Measurements from ENCODE around the gene PMEPA1.
A peak's percentile ranks its signal among the peaks of the same experiment; 100 is the strongest.

Gene PMEPA1

DNA sequence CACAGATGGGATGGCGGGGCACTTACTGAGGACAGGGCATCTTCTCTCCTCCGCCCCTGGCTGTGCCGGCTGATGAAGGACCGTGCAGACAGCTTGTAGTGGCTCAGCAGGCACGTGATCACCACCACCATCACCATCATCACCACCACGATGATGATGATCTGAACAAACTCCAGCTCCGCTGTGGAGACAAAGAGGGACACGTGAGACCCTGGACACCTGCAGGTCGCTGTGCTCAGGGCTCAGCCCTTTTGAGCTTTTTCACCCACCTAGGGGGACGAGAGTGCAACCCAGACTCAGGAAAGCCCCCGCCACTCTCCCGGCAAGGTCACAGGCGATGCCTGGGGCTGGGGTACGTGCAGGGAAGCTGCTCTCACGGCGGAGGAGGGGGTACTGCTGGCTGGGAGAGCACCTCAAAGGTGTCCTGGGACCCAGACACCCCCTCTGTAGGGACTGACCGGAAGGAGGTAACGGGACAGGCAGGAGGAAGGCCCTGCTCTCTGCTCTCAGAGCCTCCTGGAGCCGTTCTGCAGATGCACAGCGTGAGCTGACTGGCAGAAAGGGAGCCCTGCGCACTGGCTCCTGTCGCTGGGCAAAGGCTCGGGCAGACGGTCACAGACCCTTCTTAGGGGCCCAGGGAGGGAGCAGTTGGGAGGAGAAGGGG, 50.2 kb downstream of the PMEPA1 start:
- DNase-seq = no peak

DNA sequence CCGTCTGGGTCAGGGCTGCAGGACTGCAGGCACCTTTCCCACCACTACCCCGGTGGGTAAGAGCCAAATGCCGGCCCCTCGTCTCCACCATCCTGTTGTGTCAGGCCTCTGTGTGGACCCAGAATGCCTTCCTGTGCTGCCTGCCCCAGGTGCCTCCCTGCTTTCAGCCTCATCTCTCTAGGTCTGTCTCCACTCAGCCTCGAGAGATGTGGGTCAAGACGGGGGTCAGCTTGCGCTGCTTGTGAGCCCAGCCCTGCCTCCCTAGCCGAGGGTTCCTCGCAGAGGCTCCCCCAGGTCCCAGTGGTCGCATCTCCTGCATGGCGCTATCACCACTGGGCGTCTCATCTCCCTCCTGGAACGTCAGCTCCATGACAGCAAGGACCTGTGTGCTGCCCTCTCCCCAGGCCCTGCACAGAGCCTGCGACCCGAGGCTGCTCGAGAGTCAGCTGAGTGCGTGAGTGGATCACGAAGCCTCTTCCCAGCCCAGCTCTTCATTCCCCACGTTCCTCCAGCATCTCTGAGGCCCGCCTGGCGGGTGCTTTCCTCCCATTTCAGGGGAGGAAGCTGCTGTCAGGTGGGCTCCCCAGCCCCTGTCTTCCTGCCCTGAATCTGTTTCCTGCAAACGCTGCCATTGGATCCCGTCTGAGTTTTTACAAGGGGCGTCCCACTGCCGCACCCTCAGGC, 50.8 kb downstream of the PMEPA1 start:
- DNase-seq = no peak

DNA sequence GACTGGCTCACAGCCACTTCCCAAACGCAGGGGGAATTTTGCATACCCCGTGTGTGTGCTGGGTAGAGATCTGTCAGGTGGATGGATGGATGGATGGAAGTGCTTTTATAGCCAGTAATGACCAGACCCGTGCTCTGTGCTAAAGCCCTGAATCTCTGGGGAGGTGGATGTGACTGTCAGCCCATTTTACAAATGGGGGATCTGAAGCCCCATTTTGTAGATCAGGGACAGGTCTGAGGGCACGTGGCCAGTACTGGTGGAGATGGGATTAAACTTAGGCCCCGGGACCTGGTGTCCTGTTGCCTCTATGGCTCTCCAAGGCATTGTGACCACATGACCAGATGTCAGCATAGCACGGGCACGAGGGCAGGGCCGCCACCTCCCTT, 51.4 kb downstream of the PMEPA1 start:
- no peak for DNase-seq

DNA sequence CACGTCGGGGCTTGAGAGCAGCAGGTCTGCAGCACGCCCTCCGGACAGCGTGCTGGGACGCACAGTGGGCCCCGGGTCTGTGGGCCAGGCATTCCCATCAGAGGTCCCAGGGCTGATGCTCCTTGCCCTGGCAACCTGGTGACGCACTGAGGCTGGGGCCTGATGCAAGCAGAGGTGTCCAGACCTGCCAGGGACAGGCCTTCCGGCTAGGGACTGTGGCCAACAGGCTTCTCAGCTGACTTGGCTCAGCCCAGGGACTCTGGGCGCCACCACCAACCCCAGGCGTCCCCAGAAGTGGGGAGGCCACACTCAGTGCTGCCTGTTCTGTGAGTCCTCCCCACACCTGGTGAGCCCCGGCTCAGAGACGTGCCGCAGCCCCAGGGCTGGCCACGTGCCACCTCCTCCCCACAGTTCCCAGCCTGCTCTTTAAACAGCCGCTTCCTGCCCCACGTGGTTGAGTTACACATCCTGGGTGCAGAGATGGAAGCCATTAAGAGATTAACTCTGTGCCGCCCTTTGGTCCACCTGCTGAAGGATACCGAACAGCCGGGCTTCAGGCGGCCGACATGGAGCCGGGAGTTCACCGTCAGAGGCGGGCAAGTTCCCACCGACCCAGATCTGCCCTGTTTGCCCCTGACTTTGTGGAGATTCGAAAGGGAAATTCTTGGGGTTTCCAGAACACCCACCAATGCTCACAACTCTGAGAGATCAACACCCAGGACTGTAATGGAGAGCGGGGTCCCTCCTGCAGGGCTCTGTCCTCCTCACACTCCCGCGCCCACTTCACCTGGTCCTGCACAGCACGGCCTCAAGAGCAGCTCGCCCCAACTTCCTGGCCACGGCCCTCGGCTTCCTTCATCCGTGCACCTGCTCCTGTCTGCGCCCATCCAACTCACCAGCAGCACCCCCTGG, 52.0 kb downstream of the PMEPA1 start:
- DNase-seq = no peak

DNA sequence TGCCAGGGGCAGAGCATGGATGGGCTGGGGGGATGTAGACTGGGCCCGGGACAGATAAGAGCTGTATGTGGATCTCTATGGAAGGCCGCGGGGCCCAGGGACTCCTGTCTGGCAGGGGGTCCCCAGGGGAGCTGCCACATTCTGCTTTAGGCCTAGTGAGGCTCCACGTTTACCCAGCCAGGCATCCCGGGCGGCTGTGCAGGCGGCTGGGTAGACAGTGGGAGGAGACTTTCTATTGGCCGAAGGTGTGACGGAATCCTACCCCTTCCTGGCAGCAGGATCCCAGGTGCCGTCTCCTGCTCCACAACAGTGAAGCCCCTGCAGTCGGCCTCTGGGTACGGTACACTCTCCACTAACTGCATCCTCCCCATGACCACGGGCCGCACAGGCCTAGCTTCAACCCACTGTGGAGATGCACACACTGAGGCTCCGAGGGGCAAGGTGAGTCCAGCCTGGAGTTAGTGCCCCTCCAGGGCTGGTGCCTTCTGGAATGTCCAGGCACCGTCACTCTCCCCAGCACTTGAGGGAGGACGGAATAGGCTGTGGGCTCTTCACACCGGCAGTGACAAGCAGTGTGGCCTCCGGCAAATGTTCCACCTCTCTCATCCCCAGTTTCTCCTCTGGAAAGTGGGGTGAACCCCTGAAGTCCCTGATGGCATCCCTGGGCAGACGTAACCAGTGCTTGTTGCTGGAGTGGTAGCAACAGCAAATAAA, 52.8 kb downstream of the PMEPA1 start:
- DNase-seq = no peak

DNA sequence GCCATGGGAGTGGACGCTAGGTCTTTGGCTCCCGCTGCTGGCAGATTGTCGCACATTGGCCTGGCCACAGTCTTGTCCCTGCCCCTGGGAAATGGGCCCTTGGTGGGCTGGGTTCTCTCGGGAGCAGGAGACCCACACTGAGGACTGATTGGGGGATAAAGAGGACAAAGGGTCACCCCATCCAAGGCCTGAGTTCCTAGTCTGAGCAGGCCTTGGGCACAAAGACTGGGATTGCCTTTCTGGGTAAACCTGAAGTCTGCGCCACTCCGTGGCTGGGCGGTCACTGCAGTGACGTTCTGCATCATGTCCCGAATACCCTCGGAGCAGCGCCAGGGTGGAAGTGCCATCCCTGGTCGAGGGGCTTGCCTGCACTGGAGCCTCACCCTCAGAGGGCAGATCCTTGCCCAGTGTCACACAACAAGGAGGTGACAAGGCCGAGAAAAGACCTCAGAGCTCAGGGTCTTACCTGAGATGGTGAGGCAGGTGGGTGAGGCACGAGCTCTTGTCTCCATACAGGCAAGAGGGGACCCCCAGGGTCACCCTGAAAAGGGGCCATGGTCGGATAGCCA, 53.5 kb downstream of the PMEPA1 start:
- DNase-seq = no peak

DNA sequence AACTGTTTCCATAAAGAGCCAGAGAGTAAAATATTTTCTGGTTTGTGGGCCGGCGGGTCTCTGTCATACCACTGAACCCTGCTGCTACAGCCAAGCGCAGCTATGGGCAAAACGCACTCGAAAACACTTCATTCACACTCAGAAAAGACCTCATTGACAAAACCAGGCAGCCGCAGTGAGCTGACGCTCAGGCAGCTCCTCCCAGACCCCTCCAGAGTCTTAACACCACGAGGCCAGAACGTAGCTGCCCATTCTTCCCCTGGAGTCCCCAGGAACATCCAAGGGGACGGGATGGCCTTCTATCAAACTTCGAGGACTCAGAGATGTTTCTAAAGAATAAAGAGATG, 54.0 kb downstream of the PMEPA1 start:
- DNase-seq = no peak

DNA sequence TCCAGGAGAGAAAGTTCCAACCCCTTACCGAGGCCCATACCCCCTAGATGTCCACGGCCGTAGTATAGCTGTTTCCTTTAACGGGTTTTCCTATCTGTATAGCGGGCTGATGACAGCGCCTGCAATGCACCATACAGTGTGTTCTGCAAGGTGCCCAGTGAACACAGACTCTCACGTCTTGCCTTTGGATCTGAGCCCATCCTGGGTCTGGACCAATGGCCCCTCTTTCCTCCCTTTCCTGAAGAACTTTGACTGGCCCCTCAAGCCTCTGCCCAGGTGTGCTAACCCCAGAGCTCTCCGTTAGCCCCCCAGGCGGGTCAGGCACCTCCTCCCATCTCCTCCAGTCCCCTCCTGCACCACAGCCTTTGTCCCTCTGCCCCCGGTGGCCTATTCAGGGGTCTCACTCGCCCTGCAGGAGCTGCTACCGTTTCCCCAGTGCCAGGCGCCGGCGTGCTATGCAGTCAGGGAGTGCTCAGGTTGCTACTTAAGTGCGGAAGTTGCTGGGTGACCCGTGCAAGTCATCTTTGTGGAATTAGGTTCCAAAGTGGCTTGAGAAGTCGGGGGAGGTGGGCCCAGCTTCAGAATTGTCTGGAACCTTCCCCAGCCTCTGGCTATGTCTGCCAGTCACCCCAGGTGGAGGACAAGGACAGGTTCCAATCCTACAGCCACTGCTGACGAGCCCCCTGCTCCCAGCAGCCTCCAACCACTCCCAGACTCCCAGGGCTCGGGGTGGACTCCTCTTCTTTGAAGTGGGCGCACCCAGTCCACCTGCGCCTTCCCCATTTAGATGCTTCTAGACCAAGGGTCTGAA, 54.6 kb downstream of the PMEPA1 start:
- DNase-seq = no peak

DNA sequence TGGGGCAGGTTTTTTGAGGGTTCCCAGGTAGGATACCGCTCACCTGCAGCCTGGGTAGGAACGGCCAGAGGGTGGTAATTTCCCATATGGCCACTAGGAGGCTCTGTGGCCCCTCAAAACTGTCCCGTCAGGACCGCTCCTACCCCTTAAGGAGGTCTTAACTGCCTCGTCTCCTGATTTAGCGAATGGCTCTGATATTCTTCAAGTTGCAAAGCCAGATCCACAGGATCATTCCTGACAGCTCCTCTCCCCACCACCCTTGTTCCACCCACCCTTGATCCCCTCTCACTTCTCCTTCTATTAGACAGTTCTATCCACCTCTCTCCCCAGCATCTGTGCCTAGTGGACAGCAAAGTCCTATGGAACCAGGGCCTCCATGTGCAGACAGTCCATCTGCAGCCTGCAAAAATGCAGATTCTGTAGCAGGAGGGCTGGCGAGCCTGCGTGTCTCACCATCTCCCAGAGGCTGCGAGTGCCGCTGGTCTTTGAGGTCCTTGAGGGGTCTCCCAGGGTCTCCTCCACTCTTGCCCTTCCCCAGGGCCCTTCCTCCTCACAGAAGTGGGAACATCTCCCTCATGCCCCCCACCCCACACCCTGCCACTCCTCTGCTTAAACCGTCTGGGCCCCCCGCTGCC, 55.3 kb downstream of the PMEPA1 start:
- peak; percentile 36 to 45 for DNase-seq

DNA sequence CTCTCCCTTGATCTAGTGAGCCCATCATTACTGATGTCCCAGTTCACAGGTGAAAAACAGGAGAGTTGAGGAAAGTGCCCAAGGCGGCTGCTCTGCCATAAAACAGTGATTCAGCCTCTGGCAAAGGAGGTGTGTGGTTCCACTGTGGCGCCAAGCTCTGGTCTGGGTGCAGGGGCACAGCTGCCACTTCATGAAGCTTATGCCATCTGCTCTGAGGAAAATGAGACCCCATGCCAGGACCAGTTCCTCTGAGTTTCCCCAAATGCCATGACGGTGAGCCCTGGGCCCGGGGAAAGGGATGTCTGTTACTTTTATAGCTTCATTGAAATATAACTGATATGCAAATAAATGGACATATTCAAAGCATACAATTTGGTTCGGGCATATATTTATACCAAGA, 55.9 kb downstream of the PMEPA1 start:
- no peak for DNase-seq

DNA sequence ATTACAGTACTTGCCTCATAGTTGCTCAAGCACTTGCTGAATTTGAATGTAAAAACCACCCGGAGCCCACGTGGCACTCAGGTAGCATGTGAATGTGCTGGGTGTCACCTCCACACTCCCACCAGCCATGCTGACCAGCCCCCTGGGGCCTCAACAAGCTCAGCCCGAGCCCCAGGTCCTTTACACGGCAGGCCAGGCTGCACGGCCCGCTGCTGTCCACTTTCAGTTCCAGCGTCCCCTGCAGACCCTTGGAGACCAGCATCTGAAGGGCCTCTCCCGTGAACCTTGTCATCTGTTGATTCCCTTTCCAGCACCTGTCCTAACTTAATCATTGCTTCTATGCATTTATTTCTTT, 56.3 kb downstream of the PMEPA1 start:
- no peak for DNase-seq

DNA sequence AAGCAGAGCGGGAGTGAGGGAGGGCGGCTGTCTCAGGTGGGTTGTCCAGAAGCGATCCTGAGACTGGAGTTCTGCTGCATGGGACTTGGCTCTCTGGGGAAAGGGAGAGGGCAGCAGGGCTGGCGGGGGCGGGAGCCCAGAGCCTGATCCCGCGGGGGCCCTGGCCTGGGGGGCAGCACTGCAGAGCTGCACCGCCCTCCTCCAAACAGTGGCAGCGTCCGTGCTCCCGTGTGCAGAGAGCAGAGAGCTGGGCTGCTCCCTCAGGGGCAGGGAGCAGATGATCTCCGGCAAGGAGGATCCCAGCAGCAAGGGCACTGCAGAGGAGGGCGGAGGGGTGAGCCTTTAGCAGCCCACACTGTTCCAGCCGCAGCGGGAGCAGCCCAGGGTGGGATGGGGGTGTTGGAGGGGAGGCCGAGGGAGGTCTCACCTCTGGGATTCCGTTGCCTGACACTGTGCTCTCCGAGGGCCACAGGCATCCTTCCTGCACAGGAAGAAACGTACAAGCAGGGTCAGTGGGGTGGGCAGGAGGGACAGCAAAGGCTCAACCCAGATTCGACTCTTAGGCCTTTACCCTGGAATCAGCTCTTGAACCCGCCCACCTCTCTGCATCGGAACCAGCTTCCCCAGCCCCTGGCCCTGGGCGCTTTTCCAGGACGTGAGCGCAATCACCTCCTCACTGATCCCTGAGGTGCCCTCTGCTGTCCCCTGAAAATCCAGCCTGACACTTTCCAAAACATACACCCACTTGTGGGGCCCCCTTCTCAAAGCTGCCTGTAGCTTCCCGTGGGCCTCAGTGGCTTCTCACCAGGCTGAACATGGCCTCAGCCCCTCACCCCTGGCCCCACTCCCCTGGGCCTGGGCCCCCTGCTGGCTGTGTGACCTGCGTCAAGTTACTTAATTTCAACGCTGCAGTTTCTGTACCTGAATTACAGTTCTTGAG, 56.9 kb downstream of the PMEPA1 start:
- no peak for DNase-seq

DNA sequence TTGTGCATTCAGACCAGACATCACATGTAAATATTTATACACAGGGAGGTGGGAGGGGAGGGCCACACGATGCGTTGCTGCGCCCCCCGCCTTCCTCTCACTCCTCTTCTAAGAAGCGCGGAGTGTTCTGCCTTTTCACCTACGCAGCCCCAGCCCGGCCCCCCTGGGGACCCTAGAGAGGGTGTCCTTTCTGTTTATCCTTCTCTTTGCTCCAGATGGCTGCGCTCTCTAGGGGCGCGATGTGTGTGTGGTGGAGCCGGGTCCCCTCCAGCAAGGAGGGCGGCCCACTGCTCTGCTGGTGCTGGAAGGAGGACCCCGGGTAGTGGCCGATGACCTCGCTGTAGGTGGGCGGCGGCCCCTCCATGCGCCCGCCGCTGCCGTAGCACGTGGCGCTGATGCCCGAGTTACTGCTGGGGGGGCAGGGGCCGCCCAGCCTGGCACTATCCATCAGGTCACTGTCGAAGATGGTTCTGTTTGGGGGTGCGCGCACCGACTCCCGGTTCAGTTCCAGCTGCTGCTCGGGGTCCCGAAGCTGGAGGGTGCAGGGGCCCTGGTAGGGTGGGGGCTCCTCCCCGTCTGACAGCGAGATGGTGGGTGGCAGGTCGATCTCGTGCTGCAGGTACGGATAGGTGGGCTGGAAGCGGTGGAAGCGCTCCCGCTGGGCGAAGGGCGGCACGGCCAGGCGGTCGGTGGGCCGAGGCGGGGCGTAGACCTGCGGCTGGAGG, 57.8 kb downstream of the PMEPA1 start:
- no peak for DNase-seq

DNA sequence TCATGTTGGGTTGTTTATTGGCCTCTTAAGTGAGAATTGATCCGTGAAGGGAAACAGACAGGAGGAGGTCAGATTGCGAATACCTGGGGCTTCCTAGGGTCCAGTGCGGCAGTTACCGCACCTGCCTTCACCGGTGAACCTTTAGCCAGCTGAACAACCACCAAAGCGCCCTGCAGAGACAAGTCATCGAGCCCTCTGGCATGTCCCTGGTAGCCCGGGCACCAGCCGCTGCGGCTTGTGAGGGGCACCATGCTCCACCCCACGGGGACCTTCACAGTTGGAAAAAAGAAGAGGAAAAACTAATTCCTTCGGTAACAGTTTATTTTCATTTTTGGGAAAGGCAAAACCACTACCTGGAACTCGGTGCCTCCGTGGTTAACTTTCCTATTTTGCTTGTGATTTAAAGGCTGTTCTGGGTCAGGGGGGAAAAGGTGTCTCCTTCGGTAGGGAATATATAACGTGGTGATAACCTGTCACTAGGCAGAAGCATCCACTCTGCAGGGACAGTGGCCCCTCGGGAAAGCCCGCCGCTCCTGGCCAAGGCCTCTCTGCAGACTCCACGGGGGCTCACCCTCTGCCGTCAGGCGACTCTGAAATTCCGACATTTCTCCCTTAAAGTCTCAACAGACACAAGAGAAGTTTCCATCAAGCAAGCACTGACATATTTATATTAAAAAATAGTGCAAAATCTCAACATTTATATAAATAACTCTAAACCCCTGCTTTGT, 58.9 kb downstream of the PMEPA1 start:
- no peak for DNase-seq

DNA sequence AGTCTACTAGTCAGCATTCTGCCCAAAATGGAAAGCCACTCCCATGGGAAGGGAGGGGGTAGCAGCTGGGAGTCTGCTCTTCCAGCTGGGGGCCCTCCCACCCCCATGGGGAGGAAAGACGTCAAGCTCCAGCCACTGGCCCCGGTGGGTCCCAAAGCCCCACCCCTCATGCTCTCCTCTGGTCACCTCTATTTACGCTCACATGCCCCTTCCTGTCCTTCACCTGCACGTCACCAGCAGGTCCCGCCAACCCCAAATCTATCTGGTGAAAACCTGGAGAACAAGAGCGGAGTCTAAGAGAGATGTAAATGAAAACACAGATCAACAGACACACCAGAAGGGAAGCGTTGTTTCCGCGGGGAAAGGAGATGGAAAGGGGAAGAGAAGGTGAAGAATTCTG, 59.5 kb downstream of the PMEPA1 start:
- no peak for DNase-seq

DNA sequence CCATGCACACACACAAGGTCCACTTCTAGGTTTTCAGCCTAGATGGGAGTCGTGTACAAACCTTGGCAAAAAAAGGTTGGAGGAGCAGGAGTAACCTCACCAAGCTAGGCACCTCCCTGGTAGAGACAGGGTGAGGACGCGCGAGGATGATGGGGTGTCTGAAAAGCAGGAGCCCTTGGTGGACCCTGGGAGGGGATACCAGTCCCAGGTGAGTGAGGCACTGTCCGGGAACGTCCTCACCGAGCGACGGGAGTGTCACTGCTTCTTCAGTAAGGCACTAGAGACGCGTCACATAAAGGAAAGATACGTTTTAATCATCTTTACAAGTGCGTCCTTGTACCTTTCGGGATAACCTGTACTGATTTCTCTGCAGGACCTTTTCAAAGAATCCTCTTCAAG, 60.2 kb downstream of the PMEPA1 start:
- no peak for DNase-seq

DNA sequence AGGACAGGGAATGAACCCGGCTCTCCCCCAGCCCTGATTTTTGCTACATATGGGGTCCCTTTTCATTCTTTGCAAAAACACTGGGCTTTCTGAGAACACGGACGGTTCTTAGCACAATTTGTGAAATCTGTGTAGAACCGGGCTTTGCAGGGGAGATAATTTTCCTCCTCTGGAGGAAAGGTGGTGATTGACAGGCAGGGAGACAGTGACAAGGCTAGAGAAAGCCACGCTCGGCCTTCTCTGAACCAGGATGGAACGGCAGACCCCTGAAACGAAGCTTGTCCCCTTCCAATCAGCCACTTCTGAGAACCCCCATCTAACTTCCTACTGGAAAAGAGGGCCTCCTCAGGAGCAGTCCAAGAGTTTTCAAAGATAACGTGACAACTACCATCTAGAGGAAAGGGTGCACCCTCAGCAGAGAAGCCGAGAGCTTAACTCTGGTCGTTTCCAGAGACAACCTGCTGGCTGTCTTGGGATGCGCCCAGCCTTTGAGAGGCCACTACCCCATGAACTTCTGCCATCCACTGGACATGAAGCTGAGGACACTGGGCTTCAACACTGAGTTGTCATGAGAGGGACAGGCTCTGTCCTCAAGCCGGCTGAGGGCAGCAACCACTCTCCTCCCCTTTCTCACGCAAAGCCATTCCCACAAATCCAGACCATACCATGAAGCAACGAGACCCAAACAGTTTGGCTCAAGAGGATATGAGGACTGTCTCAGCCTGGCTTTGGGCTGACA, 60.8 kb downstream of the PMEPA1 start:
- no peak for DNase-seq
